Measurements from ENCODE around the gene UFM1.

DNA sequence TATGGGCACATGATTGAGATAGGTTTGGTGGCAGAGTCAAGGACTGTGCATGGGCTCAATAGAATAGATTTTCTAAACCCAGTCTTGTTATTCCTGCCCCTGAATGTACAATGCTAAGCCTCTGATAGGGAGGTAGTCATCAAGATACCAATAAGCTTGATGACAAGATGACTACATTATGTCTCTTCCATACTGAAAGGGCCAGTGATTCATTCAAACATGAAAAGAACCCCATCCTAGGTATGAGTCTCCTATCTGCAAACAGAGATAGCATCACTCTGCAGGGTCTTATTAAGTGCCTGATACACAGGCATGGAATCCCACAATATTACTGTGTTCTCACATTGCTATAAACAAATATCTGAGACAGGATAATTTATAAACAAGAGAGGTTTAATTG, 40.3 kb upstream of the UFM1 start:
- TF ChIP-seq, protein P1, sequence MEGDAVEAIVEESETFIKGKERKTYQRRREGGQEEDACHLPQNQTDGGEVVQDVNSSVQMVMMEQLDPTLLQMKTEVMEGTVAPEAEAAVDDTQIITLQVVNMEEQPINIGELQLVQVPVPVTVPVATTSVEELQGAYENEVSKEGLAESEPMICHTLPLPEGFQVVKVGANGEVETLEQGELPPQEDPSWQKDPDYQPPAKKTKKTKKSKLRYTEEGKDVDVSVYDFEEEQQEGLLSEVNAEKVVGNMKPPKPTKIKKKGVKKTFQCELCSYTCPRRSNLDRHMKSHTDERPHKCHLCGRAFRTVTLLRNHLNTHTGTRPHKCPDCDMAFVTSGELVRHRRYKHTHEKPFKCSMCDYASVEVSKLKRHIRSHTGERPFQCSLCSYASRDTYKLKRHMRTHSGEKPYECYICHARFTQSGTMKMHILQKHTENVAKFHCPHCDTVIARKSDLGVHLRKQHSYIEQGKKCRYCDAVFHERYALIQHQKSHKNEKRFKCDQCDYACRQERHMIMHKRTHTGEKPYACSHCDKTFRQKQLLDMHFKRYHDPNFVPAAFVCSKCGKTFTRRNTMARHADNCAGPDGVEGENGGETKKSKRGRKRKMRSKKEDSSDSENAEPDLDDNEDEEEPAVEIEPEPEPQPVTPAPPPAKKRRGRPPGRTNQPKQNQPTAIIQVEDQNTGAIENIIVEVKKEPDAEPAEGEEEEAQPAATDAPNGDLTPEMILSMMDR (IDR thresholded peaks at IDR 0.05) = no peak
- TF ChIP-seq EZH2phosphoT487 (IDR thresholded peaks at IDR 0.05) = no peak
